GM18519 (cell line): ENCODE measurements around the gene CEP192.

Experiments used
- ATAC-seq: cut with Tn5 transposase; IDR thresholded peaks from one replicate; pipeline ENCODE4 v1.9.1; 2021; ENCODE audit warnings: mild to moderate bottlenecking, moderate library complexity; ENCODE audit not compliant: unreplicated experiment, low FRiP score

CEP192 gene

DNA sequence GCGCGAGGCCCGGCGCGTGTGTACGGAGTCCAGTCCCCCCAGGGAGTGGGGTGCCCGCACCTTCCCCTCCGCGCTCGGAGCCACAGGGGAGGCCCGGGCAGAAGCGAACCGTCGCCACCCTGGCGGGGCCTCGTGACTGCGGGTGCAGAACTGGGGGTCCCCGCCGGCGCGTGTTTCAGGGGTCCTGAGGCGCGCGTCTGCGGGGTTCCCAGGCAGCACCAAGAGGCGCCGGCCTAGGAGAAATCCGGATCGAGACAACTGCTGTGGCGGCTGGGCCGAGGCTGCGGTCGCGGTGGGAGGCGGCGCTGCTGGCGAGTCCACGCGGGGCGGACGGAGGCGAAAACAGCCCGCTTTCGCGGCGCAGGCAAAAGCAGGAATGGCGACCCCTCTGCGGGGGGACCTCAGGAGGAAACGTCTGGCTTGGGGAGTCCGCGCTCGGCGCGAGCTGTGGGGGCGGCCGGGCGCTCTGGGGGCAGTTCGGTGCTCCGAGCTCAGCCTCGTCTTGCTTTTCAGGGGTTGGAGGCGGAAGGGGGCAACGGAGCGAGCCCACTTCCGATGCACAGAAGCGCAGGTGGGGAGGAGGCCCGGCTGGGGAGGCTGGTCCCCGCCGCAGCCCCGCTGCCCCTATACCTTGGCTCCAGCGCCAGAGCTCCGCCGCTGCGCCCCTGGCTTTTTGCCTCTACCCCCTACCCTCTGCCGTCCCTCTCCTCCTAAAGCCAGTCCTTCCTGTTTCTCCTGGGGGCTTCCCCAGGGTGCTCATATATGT is 145.9 kb downstream of the CEP192 start:
- ATAC-seq = no peak

DNA sequence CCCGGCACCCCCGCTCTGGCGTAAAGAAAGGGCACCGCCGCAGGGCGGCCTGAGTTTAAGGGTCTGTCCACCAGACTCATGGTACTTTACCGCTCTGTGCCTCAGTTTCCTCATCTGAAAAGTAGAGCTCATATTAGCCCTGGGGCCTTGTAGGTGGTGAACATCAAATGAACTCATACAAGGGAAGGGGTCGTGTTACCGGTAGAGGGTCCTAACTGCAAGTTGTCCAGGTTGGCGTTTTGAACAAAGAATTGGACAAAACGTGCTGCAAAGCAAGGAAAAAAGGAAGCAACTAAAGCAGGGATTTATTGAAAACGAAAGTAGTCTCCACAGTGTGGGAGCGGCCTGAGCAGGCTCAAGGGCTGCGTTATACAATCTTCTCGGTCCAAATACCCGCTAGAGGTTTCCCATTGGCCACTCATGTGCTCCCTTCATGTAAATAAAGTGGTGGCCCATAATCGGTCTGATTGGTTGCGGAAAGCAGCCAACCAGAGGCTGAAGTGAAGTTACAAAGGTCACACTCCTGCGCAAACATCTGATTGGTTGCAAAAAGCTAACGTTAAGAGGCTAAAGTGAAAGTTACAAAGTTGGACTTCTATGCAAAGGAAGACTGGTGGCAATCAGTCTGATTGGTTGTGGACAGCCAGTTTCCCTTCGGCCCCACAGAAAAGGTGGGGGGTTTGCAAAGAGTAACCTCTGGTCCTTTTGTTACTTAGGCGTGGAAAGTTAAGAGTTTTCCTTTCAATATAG is 146.7 kb downstream of the CEP192 start:
- peak; percentile 61 for ATAC-seq

DNA sequence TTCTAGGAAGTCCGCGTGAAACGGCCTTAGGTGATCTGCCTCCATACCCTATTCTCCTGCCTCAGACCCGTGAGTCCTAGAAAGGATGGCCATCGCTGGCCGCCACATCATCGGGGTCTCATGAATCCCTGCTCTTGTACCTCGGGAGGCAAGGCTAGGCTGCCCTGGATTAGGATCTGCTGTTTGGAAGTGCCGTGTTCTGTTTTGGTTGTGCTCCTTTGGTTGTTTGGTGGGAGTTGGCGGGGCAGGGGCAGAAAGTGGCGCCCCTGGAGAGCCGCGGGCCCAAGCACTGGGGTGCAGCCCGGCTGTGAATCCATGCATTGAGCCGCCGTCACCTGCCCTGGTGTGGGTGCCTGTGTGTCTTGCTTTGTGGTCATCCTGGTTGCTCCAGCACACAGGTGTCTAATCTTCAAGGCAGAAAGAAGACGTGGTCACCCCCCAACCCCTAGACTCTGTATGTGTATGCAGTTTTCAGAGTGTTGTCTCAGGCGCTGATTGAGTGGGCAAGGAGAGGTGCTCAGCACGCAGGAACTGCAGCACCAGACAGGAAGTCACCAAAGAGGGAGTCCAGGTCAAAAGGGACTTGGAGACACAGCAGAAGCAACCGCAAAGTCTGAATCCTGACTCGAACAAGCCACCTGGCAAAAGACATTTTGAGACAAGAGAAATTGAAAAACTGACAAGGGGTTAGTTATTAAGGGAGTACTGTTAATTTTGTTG is 147.4 kb downstream of the CEP192 start:
- ATAC-seq = no peak

DNA sequence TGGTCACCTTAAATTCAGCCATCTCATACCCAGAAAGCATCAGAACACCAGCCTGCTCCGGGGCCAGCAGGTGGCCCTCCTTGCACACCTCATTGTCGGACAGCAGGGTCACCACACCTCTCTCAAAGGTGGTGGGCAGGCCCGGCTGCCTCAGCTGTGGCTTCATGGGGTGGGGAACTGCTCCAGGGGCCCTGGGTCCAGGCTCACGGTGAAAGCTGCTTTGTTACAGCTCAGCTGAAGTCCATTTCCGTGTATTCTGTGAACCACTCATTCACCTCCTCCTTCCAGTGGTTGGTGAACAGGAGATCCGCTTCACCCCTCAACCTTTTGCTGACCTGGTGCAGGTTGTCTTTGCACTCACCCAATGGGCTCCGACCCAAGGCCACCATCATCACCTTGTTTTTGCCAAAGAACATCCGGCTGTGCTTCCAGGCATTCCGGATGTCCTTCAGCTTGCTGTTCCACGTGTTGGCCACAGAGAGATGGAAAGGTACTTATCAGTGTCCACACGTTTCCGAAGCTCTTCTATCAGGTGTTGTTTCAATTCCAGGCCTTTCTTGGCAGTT is 148.8 kb downstream of the CEP192 start:
- no peak for ATAC-seq

DNA sequence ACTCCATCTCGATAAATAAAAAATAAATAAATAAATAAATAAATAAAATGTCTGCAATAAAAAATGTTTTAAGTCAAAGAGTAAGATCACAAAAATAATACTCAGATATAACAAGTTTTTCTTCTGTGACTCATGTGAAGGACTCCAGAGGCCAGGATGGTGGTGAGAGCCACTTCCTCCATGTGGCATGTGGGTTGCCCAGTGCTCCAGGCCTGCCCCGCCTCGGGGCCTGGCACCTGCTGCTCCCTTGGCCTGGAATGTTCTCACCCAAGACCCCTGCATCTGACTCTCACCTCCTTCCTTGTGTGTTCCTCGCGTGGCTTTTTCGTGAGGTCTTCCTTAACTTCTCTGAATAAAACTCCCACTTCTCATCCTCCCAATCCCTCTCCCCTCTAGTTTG is 150.0 kb downstream of the CEP192 start:
- ATAC-seq = no peak

DNA sequence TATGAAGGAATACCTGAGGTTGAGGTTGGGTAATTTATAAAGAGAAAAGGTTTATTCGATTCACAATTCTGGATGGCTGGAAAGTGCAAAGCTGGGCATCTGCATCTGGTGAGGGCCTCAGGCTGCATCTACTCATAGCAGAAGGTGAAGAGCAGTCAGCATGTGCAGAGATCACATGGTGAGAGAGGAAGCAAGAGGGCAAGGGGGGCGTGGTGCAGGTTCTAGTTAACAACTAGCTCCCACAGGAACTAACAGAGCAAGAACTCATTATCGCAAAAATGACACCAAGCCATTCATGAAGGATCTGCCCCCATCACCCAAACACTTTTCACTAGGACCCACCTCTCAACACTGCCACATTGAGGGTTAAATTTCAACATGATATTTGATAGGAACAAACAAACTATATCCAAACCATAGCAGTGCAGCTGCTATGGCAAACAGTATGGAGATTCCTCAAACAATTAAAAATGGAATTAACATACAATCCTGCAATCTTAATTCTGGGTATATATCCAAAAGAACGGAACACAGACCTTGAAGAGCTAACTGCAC is 154.6 kb downstream of the CEP192 start:
- ATAC-seq = no peak

DNA sequence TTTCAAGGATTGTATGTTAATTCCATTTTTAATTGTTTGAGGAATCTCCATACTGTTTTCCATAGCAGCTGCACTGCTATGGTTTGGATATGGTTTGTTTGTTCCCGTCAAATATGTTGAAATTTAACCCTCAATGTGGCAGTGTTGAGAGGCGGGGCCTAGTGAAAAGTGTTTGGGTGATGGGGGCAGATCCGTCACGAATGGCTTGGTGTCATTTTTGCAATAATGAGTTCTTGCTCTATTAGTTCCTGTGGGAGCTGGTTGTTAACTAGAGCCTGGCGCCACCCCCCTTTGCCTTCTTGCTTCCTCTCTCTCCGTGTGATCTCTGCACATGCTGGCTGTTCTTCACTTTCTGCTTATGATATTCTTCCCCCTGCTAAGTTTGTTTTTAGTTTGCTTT is 156.0 kb downstream of the CEP192 start:
- no peak for ATAC-seq

DNA sequence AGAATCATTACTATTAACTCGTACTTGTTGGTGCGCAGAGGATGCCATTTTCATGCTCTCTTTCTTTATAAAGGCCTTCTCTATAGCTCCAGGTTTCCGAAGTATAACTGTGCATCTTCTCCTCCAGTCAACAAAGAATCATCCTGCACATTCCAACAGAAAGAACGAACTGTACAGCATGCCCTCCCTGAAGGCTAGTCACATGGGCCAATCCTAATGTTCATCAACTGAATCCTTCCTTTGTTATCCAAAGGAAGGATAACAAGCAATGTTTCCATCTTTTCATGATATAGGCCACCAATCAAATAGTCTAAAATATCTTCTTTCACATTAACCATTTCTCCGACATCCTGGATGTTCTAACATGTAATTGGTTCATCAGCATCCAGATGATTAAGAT is 160.5 kb downstream of the CEP192 start:
- no peak for ATAC-seq

DNA sequence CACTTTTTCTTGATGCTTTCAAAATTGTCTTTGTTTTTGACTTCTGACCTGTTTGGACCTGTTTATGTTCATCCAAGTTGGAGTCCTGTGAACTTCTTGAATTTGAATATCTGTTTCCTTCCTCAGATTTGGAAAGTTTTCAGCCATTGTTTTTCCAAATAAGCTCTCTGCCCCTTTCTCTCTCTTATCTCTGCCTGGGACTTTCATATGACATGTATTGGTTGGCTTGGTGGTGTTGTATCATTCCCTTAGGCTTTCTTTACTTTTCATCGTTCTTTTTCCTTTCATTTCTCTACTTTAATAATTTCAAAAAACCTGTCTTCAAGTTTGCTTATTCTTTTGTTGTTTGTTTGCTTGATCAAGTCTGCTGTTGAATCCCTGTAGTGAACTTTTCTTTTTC is 167.3 kb downstream of the CEP192 start:
- no peak for ATAC-seq

DNA sequence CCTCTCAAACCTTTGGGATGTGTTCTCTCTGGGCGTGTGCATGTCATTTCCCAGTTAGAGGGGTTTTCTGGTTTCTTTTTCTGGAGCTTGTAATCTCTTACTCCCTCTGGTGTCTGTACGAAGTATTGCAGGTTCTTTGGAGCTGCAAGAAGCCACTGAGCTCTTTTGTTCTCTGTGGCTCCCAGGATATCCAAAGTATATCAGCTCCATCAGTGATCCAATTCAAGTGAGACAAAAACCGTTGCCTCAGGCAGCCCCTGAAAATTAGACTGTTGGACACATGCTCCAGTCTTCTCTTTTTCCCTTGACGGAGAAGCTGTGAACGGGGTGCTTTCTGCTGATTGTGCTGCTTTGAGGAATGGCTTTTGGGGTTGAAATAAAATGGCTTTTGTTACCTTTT is 168.4 kb downstream of the CEP192 start:
- ATAC-seq = no peak

DNA sequence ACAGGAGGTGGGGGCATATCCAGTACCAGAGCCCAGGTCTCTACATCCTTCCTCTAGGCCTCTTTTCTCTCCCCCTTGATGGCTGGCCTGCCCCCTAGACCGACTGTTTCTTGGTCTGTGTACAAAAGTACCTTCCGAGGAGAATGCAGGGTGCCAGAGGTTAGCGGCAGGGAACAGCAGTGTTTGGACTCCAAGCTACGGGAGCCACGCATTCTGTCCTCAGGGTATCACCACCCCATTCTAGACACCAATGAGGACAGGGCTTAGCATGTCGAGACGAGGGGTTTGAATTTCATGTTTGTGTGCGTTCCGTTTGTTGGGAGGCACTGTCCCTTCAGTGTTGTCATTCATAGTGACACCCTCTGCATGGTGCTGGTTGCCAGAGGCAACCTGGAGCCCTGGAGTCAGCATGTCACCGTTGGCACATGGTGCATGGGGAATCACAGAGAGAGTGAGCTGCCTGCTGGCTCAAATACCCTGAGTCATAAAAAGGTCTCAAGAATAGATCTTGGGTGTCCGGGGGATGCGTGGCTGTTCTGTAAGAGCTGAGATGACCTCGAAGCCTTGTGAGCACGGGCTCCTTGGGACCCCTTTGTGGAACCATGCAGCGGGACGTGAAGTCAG is 170.2 kb downstream of the CEP192 start:
- no peak for ATAC-seq

DNA sequence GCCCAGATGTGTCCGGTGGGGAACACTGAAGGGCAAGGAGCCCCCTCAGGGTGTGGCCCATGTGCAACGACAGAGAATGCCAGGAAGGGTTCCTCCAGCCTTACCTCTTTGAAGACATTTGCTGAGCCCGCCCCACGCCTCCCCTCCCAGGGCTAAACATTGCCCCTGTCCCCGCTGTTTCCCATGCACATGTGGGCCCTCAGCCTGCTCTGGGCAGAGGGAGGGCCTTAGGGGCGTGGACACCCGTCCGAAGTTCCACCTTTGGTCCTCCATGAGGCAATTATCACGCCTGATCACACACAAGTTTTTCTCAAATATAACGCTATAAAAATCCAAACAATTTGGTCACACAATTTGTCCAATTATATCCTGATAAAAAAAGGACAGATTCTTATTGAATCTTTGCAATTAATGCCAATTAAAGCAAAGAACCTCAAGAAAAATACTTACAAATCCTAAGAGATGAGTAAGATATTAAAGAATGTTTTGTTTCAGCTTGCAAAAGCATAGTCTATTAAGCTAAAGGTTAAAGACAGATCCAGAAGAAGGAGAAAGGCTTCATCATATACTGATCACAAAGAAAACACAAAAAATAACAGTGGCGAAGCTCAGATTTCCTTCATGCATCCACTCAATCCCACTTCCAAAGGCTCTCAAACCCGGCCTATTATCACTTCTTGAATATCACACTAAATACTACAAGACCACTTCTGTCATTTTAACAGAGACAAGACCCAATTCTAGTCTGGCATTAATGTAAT is 172.2 kb downstream of the CEP192 start:
- ATAC-seq = no peak

DNA sequence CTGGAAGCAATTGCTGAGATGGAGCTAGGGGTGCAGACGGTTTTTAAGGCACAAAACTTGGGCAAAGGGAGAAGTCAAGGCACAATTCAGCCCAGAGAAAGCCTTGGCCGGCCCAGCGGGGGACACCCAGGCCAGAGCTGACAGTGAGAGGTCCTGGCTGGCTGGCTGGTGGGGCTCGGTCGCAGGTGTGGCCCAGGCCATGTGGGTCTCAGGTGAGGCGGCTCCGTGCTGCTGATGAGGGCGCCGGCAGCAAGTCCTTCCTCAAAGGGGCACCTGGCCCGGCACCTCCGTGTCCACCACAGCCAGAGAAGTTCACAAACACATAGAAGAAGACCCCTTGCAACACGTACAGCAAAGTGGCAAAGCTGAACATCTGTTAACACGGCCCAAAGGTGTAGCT is 173.2 kb downstream of the CEP192 start:
- ATAC-seq = no peak

DNA sequence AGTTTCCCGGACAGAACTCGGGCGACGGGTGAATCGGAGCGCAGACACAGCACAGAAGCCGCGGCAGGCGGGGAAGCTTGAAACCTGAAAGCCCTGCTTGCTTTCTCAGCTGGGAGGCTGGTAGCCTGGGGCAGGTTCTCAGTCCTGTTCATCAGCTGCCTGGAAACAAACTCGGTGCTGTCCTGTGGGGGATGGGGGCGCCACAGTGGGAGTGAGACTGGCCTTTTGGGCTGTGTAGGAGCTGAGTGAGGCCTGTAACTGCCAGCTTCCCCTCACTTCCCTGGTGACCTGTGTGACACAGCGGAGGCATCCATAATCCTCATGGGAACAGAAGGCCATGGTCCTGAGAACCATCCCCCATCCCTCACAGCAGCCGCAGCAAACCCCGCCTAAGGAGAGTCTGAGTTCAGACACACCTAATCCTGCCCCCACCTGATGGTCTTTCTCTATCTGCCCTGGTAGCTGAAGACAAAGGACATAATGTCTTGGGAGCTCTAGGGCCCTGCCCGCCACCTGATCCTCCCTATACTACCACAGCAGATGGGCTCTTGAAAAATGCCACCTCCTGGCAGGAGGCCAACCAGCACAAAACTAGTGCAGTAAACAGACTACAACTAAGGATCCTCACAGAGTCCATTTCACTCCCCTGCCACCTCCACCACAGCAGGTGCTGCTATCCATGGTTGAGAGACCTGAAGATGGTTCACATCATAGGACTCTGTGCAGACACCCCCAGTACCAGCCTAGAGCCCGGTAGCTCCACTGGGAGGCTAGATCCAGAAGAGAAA is 174.7 kb downstream of the CEP192 start:
- no peak for ATAC-seq

DNA sequence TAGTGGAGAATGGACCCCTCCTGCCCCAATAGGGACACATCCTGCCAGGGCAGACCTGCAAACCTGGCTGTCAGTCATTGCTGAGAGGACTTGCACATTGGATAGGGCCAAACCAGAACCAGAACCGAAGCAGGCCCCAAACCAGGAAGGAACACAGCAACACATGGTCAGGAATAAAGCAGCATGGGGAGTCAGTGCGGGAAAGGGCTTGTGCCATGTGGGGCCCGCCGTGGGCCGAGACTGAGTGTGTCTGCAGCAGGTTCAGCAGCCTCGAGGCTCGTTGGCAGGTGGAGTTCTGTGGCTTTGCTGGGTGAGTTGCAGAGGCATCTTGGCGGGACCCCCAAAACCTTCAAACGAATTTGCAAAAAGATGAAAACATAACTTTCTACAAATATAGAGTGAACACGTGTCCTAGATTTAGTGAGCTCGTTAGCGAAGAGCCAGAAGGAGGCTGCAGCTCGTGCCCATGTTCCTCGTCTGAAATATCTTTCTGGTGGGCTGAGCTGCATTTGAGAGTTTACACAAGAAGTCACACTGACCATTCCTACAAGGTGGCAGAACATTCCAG is 182.5 kb downstream of the CEP192 start:
- no peak for ATAC-seq
